ENCODE results near the gene SV2A.
A peak's percentile ranks its signal among the peaks of the same experiment; 100 is the strongest.

SV2A gene

DNA sequence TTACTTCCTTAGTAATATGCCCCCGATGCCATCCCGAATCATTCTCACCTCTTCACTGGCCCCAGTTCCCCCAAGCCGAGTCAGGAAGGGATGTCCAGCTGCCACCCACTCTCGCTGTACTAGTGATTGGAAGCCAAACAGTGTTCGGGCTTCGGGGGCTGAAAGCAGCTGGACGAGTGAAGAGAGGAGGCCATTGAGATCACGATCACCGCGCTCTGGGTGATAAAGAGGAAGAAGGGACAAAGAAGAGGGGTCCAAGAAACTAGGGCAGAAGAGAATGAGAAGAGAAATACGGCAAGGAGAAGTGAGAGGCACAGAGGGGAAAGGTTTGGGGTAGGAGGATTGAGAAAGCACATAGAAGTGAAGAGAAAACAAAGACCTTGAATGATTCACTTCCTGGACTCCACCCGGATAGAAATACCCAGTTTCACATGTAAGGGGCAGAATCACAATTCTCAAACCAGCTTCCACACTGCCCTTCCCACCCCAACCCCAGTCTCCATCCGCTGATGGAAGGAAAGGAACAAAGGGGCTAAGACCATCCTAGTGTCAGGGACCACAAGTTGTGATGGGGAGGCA, 13.7 kb upstream of the SV2A start:
- DNase-seq (ENCODE audit: low read depth): no peak
- TF ChIP-seq, protein P1, sequence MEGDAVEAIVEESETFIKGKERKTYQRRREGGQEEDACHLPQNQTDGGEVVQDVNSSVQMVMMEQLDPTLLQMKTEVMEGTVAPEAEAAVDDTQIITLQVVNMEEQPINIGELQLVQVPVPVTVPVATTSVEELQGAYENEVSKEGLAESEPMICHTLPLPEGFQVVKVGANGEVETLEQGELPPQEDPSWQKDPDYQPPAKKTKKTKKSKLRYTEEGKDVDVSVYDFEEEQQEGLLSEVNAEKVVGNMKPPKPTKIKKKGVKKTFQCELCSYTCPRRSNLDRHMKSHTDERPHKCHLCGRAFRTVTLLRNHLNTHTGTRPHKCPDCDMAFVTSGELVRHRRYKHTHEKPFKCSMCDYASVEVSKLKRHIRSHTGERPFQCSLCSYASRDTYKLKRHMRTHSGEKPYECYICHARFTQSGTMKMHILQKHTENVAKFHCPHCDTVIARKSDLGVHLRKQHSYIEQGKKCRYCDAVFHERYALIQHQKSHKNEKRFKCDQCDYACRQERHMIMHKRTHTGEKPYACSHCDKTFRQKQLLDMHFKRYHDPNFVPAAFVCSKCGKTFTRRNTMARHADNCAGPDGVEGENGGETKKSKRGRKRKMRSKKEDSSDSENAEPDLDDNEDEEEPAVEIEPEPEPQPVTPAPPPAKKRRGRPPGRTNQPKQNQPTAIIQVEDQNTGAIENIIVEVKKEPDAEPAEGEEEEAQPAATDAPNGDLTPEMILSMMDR (IDR thresholded peaks at IDR 0.05; ENCODE audit: low read depth, low read length, missing control alignments): no peak
- no peak overlapping the region for H3K4me3 ChIP-seq (ENCODE audit: low read depth, low read length)
- in situ Hi-C loops (cut with HindIII; ENCODE audit: low sequenced_read_pairs): no loop called here

DNA sequence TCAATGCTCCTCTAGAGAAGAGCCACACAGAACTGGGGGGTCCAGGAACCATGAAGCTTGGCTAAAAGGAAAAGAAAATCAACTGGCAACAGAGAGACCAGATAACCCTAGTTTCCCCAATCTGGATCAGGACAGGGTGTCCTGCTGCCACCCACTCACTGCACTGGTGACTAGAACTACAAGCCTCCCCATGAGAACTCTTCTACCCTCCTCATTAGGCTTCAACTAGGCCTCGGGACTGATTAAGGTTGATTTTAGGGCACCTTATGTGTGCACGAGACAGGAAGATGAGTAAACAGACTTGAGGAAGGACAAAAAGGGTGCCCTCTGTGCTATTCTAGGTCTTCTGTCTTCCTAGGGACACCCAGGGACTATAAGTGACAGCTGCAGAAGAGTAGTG, 12.2 kb upstream of the SV2A start:
- in situ Hi-C loops (cut with HindIII; ENCODE audit: low sequenced_read_pairs): no loop called here
- DNase-seq (ENCODE audit: low read depth): no peak
- TF ChIP-seq, protein P1 (IDR thresholded peaks at IDR 0.05; ENCODE audit: low read depth, low read length, missing control alignments): no peak
- no peak overlapping the region for H3K4me3 ChIP-seq (ENCODE audit: low read depth, low read length)

DNA sequence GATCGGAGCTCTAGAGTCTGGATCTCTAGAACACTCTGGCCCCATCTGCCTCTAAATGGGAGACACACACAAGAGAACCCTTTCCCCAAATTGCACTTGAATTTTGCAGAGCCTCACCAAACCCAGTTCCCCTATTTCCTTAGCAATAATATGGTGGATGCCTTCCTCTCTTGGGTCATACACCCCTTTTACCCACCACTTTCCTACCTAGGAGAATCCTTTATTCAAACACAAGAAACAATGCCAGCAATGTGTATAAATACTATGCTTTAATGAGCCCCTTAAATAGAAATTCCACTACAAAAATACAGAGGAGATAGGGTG, 10.7 kb upstream of the SV2A start:
- H3K4me3 ChIP-seq (ENCODE audit: low read depth, low read length): peak overlapping the region; percentile 97
- TF ChIP-seq, protein P1 (IDR thresholded peaks at IDR 0.05; ENCODE audit: low read depth, low read length, missing control alignments): no peak
- DNase-seq (ENCODE audit: low read depth): no peak
- in situ Hi-C loops (cut with HindIII; ENCODE audit: low sequenced_read_pairs): no loop called here

DNA sequence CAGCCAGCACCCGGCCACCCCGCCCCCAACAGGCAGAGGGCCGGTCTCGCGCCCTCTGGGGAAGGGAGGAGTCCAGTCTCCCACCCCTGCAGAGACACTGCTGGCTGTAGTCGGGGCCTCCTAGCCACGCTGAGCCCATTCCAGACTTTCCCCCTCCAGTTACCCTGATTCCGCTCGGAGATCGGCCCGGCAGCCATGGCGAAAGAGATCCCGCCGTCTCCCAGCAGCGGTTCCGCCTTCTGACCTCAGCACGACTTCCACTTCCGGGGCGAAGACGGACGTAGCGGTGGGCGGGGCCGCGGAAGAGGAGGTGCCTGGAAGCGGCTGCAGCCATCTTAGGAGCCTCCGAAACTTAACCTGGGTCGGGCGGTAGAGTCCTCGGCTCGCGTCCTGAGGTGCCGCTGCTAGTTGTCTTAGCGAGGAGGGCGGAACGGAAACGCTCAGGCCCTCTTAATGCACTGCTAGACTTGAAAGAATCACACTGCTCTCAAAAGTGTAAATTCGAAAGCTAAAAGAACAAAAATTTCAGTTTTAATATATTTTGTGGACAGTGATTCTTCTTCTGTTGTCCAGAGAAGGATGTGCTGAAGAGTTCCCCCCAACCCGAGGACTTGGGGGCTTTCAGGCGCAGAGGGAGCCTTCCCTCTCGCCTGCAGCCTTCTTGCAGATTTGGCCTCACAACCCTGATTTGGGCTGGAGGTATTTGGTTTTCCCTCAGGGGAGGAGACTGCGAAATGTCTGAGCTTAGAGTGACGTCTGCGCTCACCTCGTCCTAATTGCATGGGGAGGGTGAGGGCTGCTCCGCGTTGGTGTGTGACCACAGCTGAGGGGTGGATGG, 10.1 kb upstream of the SV2A start, which contains the start of gene SF3B4:
TSS of gene SF3B4 (minus strand) at position 241 of the 838 bp plus-strand sequence. CDS start at position 197, 44 bp downstream.
- peak; percentile 80 for DNase-seq (ENCODE audit: low read depth)
- in situ Hi-C loops (cut with HindIII; ENCODE audit: low sequenced_read_pairs): no loop called here
- TF ChIP-seq, protein P1 (IDR thresholded peaks at IDR 0.05; ENCODE audit: low read depth, low read length, missing control alignments): peak; percentile 5
- H3K4me3 ChIP-seq (ENCODE audit: low read depth, low read length): peak within 1 kb of the TSS; percentile 97

DNA sequence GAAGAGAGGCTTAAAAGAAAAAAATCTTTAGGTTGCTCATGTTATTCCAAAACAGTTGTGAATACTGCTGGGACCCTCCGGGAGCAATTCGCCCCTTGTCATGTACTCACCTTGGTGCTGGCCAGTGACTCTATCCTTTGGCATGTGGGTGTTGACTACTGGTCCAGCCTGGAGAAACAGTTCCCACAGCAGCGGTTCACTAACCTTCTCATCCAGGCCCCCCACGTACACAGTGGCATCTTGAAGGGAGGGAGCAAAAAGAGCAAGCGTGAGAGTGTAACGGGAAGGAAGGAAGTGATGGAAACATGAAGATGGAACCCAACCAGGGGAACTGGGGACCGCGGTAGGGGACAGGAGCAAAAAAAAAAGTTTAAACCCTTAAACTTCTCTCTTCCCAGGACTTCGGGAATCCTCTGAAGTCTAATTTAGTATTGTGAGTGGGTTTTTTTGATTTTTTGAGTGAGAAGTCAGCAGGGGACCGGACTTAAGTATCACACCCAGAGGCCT, 9.5 kb upstream of the SV2A start:
- TF ChIP-seq, protein P1 (IDR thresholded peaks at IDR 0.05; ENCODE audit: low read depth, low read length, missing control alignments): no peak
- peak overlapping the region; percentile 97 for H3K4me3 ChIP-seq (ENCODE audit: low read depth, low read length)
- no peak for DNase-seq (ENCODE audit: low read depth)
- in situ Hi-C loops (cut with HindIII; ENCODE audit: low sequenced_read_pairs): no loop called here

DNA sequence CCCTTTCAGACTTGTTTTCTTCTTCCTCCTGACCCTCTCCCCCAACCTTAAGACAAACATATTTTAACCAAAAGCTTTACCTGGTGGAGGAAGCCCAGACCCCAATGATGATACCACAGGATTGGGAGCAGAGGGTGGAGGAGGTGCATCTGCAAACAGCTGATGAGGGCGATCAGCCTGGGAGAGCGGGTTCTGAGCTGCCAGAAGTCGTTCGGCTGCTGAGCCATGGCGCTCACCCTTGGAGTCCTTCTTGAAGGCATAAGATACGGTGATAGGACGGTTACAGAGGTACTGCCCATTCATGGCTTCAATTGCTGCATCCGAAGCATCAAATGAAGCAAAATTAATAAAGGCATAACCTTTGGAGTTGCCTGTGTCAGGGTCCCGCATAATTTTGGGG, 8.7 kb upstream of the SV2A start:
- H3K4me3 ChIP-seq (ENCODE audit: low read depth, low read length): peak overlapping the region; percentile 97
- no peak for DNase-seq (ENCODE audit: low read depth)
- in situ Hi-C loops (cut with HindIII; ENCODE audit: low sequenced_read_pairs): no loop called here
- TF ChIP-seq, protein P1 (IDR thresholded peaks at IDR 0.05; ENCODE audit: low read depth, low read length, missing control alignments): no peak
